GM19467 (cell line): ENCODE data around the gene OR4L1.
"Not testable (repeated sequence)": the region's sequence is repeated elsewhere in the genome, so short reads cannot be mapped to it uniquely, and the experiment has no call there.

Experiments
- ATAC-seq: cut with Tn5 transposase; IDR thresholded peaks from one replicate; pipeline ENCODE4 v1.9.1; 2021; ENCODE audit warnings: mild to moderate bottlenecking, moderate library complexity; ENCODE audit not compliant: unreplicated experiment

Gene OR4L1

GRCh38 chr14:20059745-20060144, at the start of gene OR4L1:
Gene OR4L1, plus strand, starts transcription at chr14:20060045. Its CDS starts 0 bp downstream, at chr14:20060045.
- ATAC-seq: no peak

- no peak for ATAC-seq
These were observed 40.5 kb upstream of the OR4L1 start, which contains the start of gene OR4K14 for GRCh38 chr14:20019257-20019865. Gene OR4K14, minus strand, starts transcription at chr14:20019307. Its CDS starts 4,114 bp downstream, at chr14:20015193.

- no peak for ATAC-seq
These were observed 28.8 kb upstream of the OR4L1 start for GRCh38 chr14:20031058-20031457.

- no peak for ATAC-seq
These were observed 24.4 kb upstream of the OR4L1 start for GRCh38 chr14:20035449-20035848.

- no peak for ATAC-seq
These were observed 23.9 kb upstream of the OR4L1 start, which contains the start of gene OR4K13 for GRCh38 chr14:20035938-20036337. Gene OR4K13, minus strand, starts transcription at chr14:20036038. Its CDS starts 1,280 bp downstream, at chr14:20034758.

GRCh38 chr14:20044243-20044642, 15.6 kb upstream of the OR4L1 start:
- no peak for ATAC-seq

- ATAC-seq: no peak
These were observed 11.6 kb upstream of the OR4L1 start for GRCh38 chr14:20048202-20048601.

- ATAC-seq: no peak
These were observed 32.2 kb downstream of the OR4L1 start for GRCh38 chr14:20092050-20092449.

GRCh38 chr14:20093442-20093841, 33.6 kb downstream of the OR4L1 start:
- ATAC-seq: no peak

- ATAC-seq: not testable (repeated sequence)
These were observed 39.3 kb downstream of the OR4L1 start for GRCh38 chr14:20098926-20099770.

GRCh38 chr14:20110438-20110837, 50.6 kb downstream of the OR4L1 start, which contains the start of gene OR4K17:
Gene OR4K17, plus strand, starts transcription at chr14:20110739. Its CDS starts 6,761 bp downstream, at chr14:20117500.
- no peak for ATAC-seq
